ENCODE measurements around the gene MICAL2. TPM values are rescaled to one million over a fixed set of nuclear protein-coding genes. Genes with fewer than 3 reads are reported as not detected.

The MICAL2 gene
- total RNA-seq, 2 donors from 2014 or later: 1.5 to 1.9 TPM

GRCh38 chr11:12286606-12287005, 176.2 kb downstream of the MICAL2 start:
- Mint-ChIP-seq H3K27me3 (ENCODE audit: insufficient read depth) (peaks cover 5% of the 10 kb centered on the region), H3K4me1 (peaks cover 6% of the 10 kb centered on the region), H3K9me3 (no peaks in the 10 kb centered on the region), H3K36me3 (ENCODE audit: low read depth) (no peaks in the 10 kb centered on the region), H3K4me3 (no peak overlapping the region), H3K27ac (no peak overlapping the region)
- no peak overlapping the region for H3K4me3 ChIP-seq (ENCODE audit: low read length)
- WGBS, 2 experiments (ENCODE audit: insufficient coverage in 1 of 2, insufficient read length in 1 of 2): 88 to 100% methylated on average over 1 to 6 of the region's 6 CpGs
- TF ChIP-seq CTCF (conservative IDR thresholded peaks at IDR 0.05): no peak
- H3K9me3 ChIP-seq (ENCODE audit: control insufficient read depth, low read length): no peaks in the 10 kb centered on the region
- DNase-seq: no peak
- no peak overlapping the region for H3K27ac ChIP-seq (ENCODE audit: low read depth, low read length)
- H3K9ac ChIP-seq (ENCODE audit: extremely low read depth, low read length, poor library complexity, severe bottlenecking): no peak overlapping the region
- H3K4me1 ChIP-seq (ENCODE audit: control insufficient read depth, insufficient read depth, low read length): peaks cover 3% of the 10 kb centered on the region
- peaks cover 4% of the 10 kb centered on the region for H3K27me3 ChIP-seq (ENCODE audit: control insufficient read depth, insufficient read depth, low read length, poor library complexity, severe bottlenecking)
- H3K36me3 ChIP-seq (ENCODE audit: control insufficient read depth, insufficient read depth, low read length): no peaks in the 10 kb centered on the region

DNA sequence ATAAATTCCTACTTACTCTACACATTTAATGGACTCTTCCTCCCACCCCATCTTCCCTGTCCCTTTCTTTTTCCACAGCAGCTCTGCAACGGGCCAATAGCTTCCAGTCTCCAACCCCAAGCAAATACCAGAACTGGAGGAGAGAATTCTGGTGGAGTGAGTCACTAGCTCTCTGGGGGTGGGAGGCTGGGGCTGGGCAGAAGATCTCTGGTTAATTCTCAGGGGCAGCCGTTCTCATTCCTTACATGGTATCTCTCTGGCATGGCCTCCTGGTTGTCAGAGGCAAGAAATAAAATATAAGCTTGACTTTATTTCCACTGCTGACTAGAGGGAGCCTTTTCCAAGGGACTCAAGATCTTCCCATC, 176.6 kb downstream of the MICAL2 start:
- Mint-ChIP-seq H3K27me3 (ENCODE audit: insufficient read depth) (peaks cover 6% of the 10 kb centered on the region), H3K27ac (no peak overlapping the region), H3K4me1 (peaks cover 6% of the 10 kb centered on the region), H3K36me3 (ENCODE audit: low read depth) (no peaks in the 10 kb centered on the region), H3K4me3 (no peak overlapping the region), H3K9me3 (no peaks in the 10 kb centered on the region)
- no peak overlapping the region for H3K4me3 ChIP-seq (ENCODE audit: low read length)
- peak overlapping the region; percentile 41 for H3K27ac ChIP-seq (ENCODE audit: low read depth, low read length)
- TF ChIP-seq CTCF (conservative IDR thresholded peaks at IDR 0.05): no peak
- WGBS, 2 experiments (ENCODE audit: insufficient coverage in 1 of 2, insufficient read length in 1 of 2): 7 to 27% methylated on average over 1 to 2 of the region's 2 CpGs
- H3K27me3 ChIP-seq (ENCODE audit: control insufficient read depth, insufficient read depth, low read length, poor library complexity, severe bottlenecking): peaks cover 4% of the 10 kb centered on the region
- H3K36me3 ChIP-seq (ENCODE audit: control insufficient read depth, insufficient read depth, low read length): no peaks in the 10 kb centered on the region
- peak; percentile 80 for DNase-seq
- no peaks in the 10 kb centered on the region for H3K9me3 ChIP-seq (ENCODE audit: control insufficient read depth, low read length)
- peaks cover 3% of the 10 kb centered on the region for H3K4me1 ChIP-seq (ENCODE audit: control insufficient read depth, insufficient read depth, low read length)
- no peak overlapping the region for H3K9ac ChIP-seq (ENCODE audit: extremely low read depth, low read length, poor library complexity, severe bottlenecking)

DNA sequence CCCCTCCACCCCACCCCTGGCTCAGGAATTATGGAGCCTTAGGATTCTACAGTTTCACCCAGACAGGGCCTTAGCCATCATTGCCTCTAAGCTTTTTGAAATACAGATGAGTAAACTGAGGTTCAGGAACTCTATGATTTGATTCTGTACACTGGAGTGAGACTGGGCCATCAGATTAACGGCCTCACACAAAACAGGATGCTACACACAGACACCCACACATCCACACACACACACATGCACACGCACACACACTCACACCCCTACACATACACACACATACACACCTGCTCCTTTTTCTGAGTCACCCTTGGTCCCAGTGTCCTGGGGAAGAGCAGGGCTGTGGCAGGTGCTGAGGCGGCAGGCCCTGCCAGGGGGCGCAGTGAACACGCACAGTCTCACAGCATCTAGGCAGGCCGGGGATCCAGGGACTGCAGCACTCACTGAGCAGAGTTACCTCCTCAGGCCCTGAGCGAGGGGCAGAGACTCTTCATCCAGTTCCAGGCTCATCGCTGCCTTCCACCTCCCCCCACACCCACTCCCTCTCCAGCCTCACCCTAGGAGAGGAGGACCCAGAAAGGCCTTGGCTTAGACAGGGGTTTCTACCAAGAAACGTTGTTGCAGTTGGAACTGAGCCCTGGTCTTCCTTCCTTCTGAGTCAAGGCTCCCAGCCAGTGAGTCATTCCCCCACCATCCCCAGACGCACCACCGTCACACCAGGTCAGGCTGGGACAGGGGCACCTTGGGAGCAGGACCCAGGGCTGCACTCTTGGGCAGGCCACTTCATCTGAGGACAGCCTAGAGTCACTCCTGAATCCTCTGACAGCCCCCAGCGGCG, 177.2 kb downstream of the MICAL2 start:
- H3K4me1 Mint-ChIP-seq: peaks cover 6% of the 10 kb centered on the region
- Histone ChIP-seq H3K36me3 (ENCODE audit: control insufficient read depth, insufficient read depth, low read length) (no peaks in the 10 kb centered on the region), H3K4me1 (ENCODE audit: control insufficient read depth, insufficient read depth, low read length) (peaks cover 3% of the 10 kb centered on the region), H3K4me3 (ENCODE audit: low read length) (no peak overlapping the region), H3K9ac (ENCODE audit: extremely low read depth, low read length, poor library complexity, severe bottlenecking) (no peak overlapping the region), H3K27me3 (ENCODE audit: control insufficient read depth, insufficient read depth, low read length, poor library complexity, severe bottlenecking) (peaks cover 4% of the 10 kb centered on the region), H3K9me3 (ENCODE audit: control insufficient read depth, low read length) (no peaks in the 10 kb centered on the region), H3K27ac (ENCODE audit: low read depth, low read length) (peak overlapping the region; percentile 41)
- TF ChIP-seq CTCF (conservative IDR thresholded peaks at IDR 0.05): peak; percentile 84
- H3K4me3 Mint-ChIP-seq: no peak overlapping the region
- peak overlapping the region; percentile 42 for H3K27ac Mint-ChIP-seq
- no peaks in the 10 kb centered on the region for H3K9me3 Mint-ChIP-seq
- DNase-seq: peak; percentile 93
- WGBS, 2 experiments (ENCODE audit: insufficient coverage in 1 of 2, insufficient read length in 1 of 2): 57 to 87% methylated on average over 3 to 13 of the region's 13 CpGs
- H3K27me3 Mint-ChIP-seq (ENCODE audit: insufficient read depth): peaks cover 9% of the 10 kb centered on the region
- H3K36me3 Mint-ChIP-seq (ENCODE audit: low read depth): no peaks in the 10 kb centered on the region
